GM15510 (cell line): ENCODE results near the gene UGT1A1.

Source experiments
- POLR2A ChIP-seq: IDR thresholded peaks from 3 replicates; pipeline ENCODE4 v1.6.1; 2011; ENCODE audit warnings: borderline replicate concordance; ENCODE audit not compliant: insufficient read length; ENCODE audit errors: extremely low read depth

UGT1A1 gene

DNA sequence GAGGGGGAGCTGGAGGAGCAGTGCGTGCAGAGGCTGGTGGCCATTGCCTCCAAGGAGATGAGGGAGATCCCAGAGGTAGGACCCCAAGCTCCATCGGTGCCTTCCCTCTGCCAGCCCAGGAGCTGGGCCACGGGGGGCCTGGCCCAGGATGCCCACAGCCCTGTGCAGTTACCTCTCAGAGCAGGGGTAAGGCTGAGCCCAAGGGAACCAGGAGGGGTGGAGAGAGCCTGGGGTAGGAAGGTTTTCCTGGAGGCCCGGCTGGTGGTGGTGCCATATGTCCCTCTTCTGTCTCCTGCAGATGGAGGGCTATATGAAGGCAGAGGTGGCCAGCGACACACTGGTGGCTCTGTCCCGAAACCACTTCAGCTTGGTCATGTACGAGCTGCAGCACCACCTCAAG is 29.5 kb downstream of the UGT1A1 start:
- TF ChIP-seq POLR2A, result no peak

DNA sequence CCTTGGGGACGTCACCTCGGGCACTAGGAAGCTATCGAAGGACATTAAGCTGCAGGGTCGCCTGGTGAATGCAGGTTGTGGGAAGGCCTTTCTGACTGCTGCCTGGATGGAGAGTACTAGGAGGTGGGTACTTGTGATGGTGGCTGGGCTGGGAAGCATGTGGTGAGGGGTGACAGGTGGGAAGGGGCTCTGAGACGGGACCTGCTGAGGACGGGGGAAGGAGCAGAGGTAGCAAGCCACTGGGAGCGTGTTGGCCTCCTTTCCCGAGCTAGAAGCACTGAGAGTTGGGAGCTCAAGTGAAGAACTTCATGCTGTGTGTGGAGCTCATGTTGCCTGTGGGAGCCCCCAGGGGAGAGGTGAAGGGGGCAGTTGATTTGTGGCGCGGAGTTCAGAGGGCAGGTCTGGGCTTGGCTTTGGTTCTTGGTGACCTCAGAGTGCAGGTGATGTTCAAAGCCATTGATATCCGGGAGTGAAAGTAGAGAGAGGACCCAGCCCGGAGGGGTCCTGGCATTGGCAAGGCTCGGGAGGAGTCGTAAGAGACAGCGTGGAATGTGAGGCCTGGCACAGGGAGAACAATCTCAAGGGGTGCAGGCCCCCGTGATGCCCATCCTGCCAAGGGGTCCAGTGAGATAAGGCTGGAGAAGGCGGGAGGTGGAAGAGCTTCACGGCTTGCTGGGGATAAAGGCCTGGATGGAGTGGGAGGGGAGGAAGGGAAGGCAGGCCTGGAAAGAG is 31.2 kb downstream of the UGT1A1 start:
- no peak for TF ChIP-seq POLR2A

DNA sequence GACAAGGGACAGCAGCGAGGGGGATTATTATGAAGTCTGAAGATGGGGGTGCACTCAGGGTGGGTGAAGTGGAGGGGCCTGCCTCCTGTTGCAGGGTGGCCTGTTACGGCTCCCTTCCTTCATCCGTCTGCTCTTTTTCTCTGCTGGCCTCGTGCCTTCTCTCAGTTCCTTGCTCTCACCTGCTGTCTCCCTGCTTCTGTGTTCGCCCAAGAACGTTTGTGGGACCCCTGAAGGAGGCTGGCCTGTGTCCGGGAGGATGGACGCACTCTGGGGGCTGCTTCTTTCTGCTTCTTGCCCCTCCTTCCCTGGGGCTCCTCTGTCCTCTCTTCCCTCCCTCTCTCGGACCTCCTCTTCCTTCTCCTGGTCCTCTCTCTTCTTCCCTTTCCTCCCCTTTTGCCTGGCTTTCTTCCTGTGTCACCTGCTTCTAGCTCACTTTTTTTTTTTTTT is 31.8 kb downstream of the UGT1A1 start:
- no peak for TF ChIP-seq POLR2A

GRCh38 chr2:233792720-233793119 is 32.6 kb downstream of the UGT1A1 start:
- no peak for TF ChIP-seq POLR2A

- no peak for TF ChIP-seq POLR2A
These were observed 33.5 kb downstream of the UGT1A1 start for GRCh38 chr2:233793465-233794127.

- no peak for TF ChIP-seq POLR2A
These were observed 34.1 kb downstream of the UGT1A1 start for GRCh38 chr2:233794128-233794658.

GRCh38 chr2:233795735-233796171 is 35.7 kb downstream of the UGT1A1 start:
- no peak for TF ChIP-seq POLR2A

DNA sequence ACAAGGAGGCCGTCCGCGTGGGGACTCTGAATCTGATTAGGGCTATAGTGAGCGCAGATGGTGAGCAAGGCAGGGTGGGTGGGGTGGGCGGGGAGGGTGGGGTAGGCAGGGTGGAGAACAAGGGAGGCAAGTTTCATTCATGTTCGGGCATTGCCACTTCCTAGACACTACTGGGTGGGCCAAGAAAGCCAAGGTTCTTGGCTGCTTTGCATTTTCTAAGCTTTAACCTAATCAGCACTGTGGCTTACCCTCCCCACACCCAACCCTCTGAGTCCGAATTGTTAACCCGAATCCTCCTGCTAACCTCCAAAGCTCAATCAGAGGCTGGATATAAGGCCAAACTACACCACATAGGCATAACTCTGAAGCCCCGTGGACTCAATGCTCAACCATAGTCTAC is 36.2 kb downstream of the UGT1A1 start:
- TF ChIP-seq POLR2A, result no peak

- no peak for TF ChIP-seq POLR2A
These were observed 38.4 kb downstream of the UGT1A1 start for GRCh38 chr2:233798335-233799086.

DNA sequence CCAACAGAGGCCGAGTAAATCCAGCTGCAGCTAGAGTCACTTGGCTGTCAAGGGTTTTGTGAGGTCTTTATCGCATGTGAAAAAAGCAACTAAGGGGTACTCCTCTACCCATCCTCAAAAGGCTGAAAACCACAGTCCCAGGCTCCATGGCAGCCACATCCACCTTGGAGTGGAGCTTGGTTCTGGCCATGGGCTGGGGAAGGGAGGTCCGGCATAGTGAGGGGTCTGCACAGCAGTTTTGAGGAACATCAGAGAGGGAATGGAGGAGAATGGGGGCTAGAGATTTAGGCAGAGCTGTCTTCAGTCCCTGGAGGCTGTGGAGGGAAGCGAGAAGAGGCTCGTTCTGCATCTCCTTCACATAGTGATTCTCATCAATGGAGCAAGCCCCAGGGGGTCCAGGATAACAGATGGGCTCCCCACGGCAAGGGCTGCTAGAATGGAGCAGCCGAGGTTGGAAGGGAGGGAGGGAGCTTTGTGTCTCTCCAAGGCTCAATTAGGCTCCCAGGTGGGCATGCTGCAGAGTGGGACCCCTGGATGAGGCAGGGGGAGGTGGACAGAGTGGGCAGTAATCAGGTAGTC is 39.1 kb downstream of the UGT1A1 start:
- TF ChIP-seq POLR2A, result no peak

- no peak for TF ChIP-seq POLR2A
These were observed 39.6 kb downstream of the UGT1A1 start for GRCh38 chr2:233799716-233800115.

DNA sequence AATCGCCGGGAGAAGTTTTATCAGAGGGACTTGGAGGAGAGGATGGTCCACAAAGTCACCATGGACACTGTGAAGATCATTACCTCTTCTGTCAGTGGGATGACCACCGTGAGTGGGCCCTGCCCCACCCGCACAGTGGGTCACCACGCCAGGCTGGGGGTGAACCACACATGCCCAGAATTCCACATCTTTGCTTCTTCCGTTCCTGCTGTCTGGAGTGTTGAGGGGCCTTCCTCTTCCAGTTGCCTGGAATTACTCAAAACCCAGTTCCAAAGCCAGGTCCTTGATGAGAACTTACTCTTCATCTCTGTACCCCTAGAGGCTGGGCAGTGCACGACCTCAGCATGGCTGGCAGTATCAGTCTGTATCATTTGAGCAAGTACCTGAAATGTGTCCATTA is 40.1 kb downstream of the UGT1A1 start:
- no peak for TF ChIP-seq POLR2A

- no peak for TF ChIP-seq POLR2A
These were observed 41.5 kb downstream of the UGT1A1 start for GRCh38 chr2:233801357-233802131.
